Peyer's patch (tissue), 4 donors: ENCODE results near the gene CNGA1. TPM values are rescaled to one million over a fixed set of nuclear protein-coding genes. Genes with fewer than 3 reads are reported as not detected.

Source experiments
- DNase-seq, 3 donors: peaks; one replicate each; pipeline ENCODE4 v3.0.0-alpha.2; 2017 to 2019
- H3K27ac ChIP-seq, 4 donors: fragments of 200-600 bp; sonication (generic); one replicate each; pipeline ENCODE4 v1.5.1; 2016 to 2019
- H3K27me3 ChIP-seq, 2 donors: fragments of 200-600 bp; sonication (generic); one replicate each; pipeline ENCODE4 v1.5.1; 2019
- H3K36me3 ChIP-seq, 3 donors: fragments of 200-600 bp; sonication (generic); one replicate each; pipeline ENCODE4 v1.5.1; 2016 to 2019
- H3K4me1 ChIP-seq, 4 donors: fragments of 200-600 bp; sonication (generic); one replicate each; pipeline ENCODE4 v1.5.1; 2016 to 2019
- H3K4me3 ChIP-seq, 4 donors: fragments of 200-600 bp; sonication (generic); 1 replicate in 3 of 4; 2 replicates in 1 of 4; pipeline ENCODE4 v1.5.1; 2016 to 2019; ENCODE audit warnings: mild to moderate bottlenecking in 1 of 4
- H3K9me3 ChIP-seq, 4 donors: fragments of 200-600 bp; sonication (generic); one replicate each; pipeline ENCODE4 v1.5.1; 2016 to 2019; ENCODE audit warnings: mild to moderate bottlenecking in 1 of 4
- POLR2A ChIP-seq, 2 donors: fragments of 450-650 bp; IDR thresholded peaks; one replicate each; pipeline ENCODE4 v1.5.1; 2017; ENCODE audit warnings: antibody characterized with exemption in 2 of 2, mild to moderate bottlenecking in 2 of 2, moderate library complexity in 2 of 2
- total RNA-seq, 4 donors: library from RNA; depleted of rRNA; stranded (reverse); fragments of >200 nt; gene quantifications; one replicate each; pipeline ENCODE4 v1.1.0, GENCODE V29; 2016
- TF ChIP-seq, protein P1 (sequence below), 6 experiments: fragments of 450-650 bp in 4 of 6; fragments of 200-600 bp in 2 of 6; sonication (generic) in 1 of 6; IDR thresholded peaks; one replicate each; pipeline ENCODE4 v1.5.1; 2017 to 2019; ENCODE audit warnings: antibody characterized with exemption in 6 of 6, mild to moderate bottlenecking in 3 of 6, moderate library complexity in 1 of 6

The CNGA1 gene
- total RNA-seq, 4 donors from 2014 or later, result 9.8 to 22.2 (median 11.7) TPM; not detected in 1

DNA sequence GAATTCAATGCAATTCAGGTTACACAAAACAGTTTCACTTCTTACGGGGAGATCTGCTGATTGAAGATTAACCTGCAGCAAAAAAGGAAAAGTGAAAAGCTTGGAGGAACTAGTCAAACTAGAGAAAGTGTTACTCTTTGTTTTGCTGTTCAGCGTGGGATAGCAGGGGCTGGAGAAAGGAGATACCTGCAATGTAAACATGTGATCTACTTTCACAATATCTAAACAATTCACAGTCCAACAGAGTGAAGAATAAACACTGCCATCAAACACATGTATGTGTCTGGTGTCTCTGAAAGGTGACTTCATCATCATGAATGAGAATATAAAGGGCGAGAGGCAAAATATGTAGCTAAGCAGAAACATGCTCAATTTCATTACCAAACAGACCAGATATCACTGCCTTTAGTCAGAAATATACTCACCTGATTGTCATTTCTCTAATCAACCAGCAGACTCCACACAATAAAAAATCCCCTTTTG lies 26.5 kb upstream of the CNGA1 start:
- Histone ChIP-seq H3K27me3 (no peaks in the 10 kb centered on the region), H3K27ac (no peak overlapping the region), H3K4me1 (peaks cover 0 to 17% (median 15%) of the 10 kb centered on the region in 4 donors), H3K9me3 (no peaks in the 10 kb centered on the region), H3K36me3 (no peaks in the 10 kb centered on the region), H3K4me3 (no peak overlapping the region)
- TF ChIP-seq, protein P1, sequence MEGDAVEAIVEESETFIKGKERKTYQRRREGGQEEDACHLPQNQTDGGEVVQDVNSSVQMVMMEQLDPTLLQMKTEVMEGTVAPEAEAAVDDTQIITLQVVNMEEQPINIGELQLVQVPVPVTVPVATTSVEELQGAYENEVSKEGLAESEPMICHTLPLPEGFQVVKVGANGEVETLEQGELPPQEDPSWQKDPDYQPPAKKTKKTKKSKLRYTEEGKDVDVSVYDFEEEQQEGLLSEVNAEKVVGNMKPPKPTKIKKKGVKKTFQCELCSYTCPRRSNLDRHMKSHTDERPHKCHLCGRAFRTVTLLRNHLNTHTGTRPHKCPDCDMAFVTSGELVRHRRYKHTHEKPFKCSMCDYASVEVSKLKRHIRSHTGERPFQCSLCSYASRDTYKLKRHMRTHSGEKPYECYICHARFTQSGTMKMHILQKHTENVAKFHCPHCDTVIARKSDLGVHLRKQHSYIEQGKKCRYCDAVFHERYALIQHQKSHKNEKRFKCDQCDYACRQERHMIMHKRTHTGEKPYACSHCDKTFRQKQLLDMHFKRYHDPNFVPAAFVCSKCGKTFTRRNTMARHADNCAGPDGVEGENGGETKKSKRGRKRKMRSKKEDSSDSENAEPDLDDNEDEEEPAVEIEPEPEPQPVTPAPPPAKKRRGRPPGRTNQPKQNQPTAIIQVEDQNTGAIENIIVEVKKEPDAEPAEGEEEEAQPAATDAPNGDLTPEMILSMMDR (IDR thresholded peaks at IDR 0.05), result no peak
- TF ChIP-seq POLR2A (IDR thresholded peaks at IDR 0.05), result no peak
- no peak for DNase-seq

DNA sequence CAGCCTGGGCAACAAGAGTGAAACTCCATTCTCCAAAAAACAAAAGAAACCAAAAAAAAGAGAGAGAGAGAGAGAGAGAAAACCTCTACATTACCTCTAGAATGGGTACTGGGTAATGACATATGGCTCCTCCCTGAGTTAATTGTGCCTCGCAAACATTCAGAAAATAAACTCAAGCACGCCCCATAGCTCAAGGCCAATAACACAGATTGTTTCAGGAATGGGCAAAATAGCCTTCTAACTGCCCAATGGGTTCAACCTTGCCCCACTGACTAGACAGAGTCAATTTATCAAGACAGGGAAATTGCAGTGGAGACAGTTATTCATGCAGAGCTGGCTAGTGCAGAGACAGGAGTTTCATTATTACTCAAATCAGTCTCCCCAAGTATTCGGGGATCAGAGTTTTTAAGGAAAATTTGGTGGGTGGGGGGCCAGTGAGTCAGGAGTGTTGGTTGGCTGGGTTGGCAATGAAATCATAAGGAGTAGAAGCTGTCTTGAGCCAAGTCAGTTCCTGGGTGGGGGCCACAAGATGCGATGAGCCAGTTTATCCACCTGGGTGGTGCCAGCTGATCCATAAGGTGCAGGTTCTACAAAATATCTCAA lies 25.2 kb upstream of the CNGA1 start:
- no peaks in the 10 kb centered on the region for H3K9me3 ChIP-seq
- TF ChIP-seq POLR2A (IDR thresholded peaks at IDR 0.05), result no peak
- TF ChIP-seq, protein P1 (IDR thresholded peaks at IDR 0.05), result no peak
- peaks cover 0 to 3% (median under 1%) of the 10 kb centered on the region in 4 donors for H3K4me1 ChIP-seq
- H3K27me3 ChIP-seq, result no peaks in the 10 kb centered on the region
- H3K4me3 ChIP-seq, result no peak overlapping the region
- no peak overlapping the region for H3K27ac ChIP-seq
- DNase-seq, result no peak
- H3K36me3 ChIP-seq, result no peaks in the 10 kb centered on the region

DNA sequence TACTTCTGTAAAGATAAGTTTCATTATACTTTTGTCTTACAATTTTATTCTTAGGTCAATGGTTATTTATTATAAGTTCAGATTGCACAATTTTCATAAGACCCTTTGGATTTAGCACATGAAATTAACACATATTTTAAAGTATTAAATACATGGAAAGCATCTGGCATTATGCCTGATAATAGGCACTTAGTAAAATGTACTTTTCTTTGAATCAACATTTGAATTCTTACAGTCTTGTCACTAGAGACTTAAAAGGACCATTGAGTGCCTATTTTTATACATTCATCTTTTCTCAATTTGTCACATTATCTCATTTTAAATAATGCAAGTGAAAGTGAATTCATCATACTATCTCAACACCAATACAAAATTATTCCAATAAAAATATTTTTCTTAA lies 23.1 kb upstream of the CNGA1 start:
- Histone ChIP-seq H3K36me3 (no peaks in the 10 kb centered on the region), H3K9me3 (no peaks in the 10 kb centered on the region), H3K27me3 (no peaks in the 10 kb centered on the region), H3K27ac (no peak overlapping the region), H3K4me3 (no peak overlapping the region), H3K4me1 (no peaks in the 10 kb centered on the region)
- no peak for DNase-seq
- TF ChIP-seq, protein P1 (IDR thresholded peaks at IDR 0.05), result no peak
- no peak for TF ChIP-seq POLR2A (IDR thresholded peaks at IDR 0.05)

DNA sequence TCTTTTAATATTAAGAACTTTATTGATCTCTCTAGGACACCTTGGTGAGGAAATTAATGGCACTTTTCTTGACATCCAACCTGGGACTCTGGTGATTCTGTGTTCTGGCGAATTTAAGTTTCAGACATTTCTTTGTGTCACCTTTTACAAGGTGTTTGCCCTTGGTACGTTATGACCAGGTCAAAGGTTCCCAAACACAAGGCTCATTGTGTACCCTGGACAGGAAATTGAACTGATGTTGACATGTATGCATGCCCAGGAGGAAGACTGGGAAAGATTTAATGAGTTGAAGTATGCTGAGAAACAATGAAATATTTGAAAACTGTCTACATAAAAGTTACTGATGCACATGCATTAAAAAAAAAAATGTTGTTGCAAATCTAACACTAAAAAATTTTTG lies 22.2 kb upstream of the CNGA1 start:
- no peaks in the 10 kb centered on the region for H3K4me1 ChIP-seq
- H3K36me3 ChIP-seq, result no peaks in the 10 kb centered on the region
- H3K4me3 ChIP-seq, result no peak overlapping the region
- no peaks in the 10 kb centered on the region for H3K27me3 ChIP-seq
- H3K9me3 ChIP-seq, result no peaks in the 10 kb centered on the region
- no peak overlapping the region for H3K27ac ChIP-seq
- TF ChIP-seq, protein P1 (IDR thresholded peaks at IDR 0.05), result no peak
- TF ChIP-seq POLR2A (IDR thresholded peaks at IDR 0.05), result no peak
- no peak for DNase-seq

DNA sequence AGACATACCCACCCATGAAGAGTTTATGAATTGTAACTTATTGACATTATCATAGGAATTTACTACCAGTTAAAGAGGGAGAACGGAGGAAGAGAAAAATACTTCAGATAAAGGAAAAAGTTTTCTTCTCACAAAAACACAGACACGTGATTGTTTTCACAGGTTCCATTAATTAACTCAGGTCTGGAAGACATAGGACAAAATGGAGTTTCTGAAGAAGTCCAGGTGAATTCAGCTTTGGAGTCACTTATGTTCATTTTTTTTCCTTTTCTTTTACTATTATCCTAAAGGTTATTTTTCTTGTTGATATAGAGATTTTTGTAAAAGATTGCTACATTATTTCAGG lies 20.6 kb upstream of the CNGA1 start:
- no peaks in the 10 kb centered on the region for H3K36me3 ChIP-seq
- no peak for DNase-seq
- H3K9me3 ChIP-seq, result no peaks in the 10 kb centered on the region
- H3K27me3 ChIP-seq, result no peaks in the 10 kb centered on the region
- H3K27ac ChIP-seq, result no peak overlapping the region
- no peak overlapping the region for H3K4me3 ChIP-seq
- TF ChIP-seq, protein P1 (IDR thresholded peaks at IDR 0.05), result no peak
- no peak for TF ChIP-seq POLR2A (IDR thresholded peaks at IDR 0.05)
- H3K4me1 ChIP-seq, result peaks cover 0 to 11% (median 0%) of the 10 kb centered on the region in 4 donors
